Measurements from ENCODE around the gene RANBP10.
A peak's percentile ranks its signal among the peaks of the same experiment; 100 is the strongest.

RANBP10 gene

GRCh38 chr16:67733734-67734470 is 72.5 kb downstream of the RANBP10 start:
- Mint-ChIP-seq H3K9me3 (no peaks in the 10 kb centered on the region), H3K27ac (no peak overlapping the region), H3K4me1 (peaks cover 2% of the 10 kb centered on the region), H3K36me3 (peaks cover 24% of the 10 kb centered on the region), H3K4me3 (no peak overlapping the region), H3K27me3 (no peaks in the 10 kb centered on the region)
- CTCF ChIA-PET, result no interaction called here
- no peak for DNase-seq

- Mint-ChIP-seq H3K27ac (no peak overlapping the region), H3K4me1 (peaks cover under 1% of the 10 kb centered on the region), H3K9me3 (no peaks in the 10 kb centered on the region), H3K4me3 (no peak overlapping the region), H3K27me3 (no peaks in the 10 kb centered on the region), H3K36me3 (peaks cover 29% of the 10 kb centered on the region)
- CTCF ChIA-PET, result no interaction called here
- DNase-seq, result no peak
Measured at GRCh38 chr16:67731753-67732095, 74.6 kb downstream of the RANBP10 start.

GRCh38 chr16:67731071-67731752 is 75.1 kb downstream of the RANBP10 start:
- Mint-ChIP-seq H3K27me3 (no peaks in the 10 kb centered on the region), H3K4me3 (no peak overlapping the region), H3K27ac (peak overlapping the region; percentile 62), H3K4me1 (no peaks in the 10 kb centered on the region), H3K9me3 (no peaks in the 10 kb centered on the region), H3K36me3 (peaks cover 27% of the 10 kb centered on the region)
- CTCF ChIA-PET, result no interaction called here
- DNase-seq, result no peak

- no peak overlapping the region for H3K4me3 Mint-ChIP-seq
- H3K4me1 Mint-ChIP-seq, result no peaks in the 10 kb centered on the region
- no peak for DNase-seq
- H3K27me3 Mint-ChIP-seq, result no peaks in the 10 kb centered on the region
- H3K36me3 Mint-ChIP-seq, result peaks cover 28% of the 10 kb centered on the region
- no peaks in the 10 kb centered on the region for H3K9me3 Mint-ChIP-seq
- CTCF ChIA-PET, result no interaction called here
- H3K27ac Mint-ChIP-seq, result no peak overlapping the region
Measured at GRCh38 chr16:67730326-67730725, 76.0 kb downstream of the RANBP10 start.

GRCh38 chr16:67729636-67730248 is 76.6 kb downstream of the RANBP10 start:
- Mint-ChIP-seq H3K27ac (no peak overlapping the region), H3K4me3 (no peak overlapping the region), H3K4me1 (no peaks in the 10 kb centered on the region), H3K9me3 (no peaks in the 10 kb centered on the region), H3K36me3 (peaks cover 31% of the 10 kb centered on the region), H3K27me3 (no peaks in the 10 kb centered on the region)
- CTCF ChIA-PET, result interaction anchor here (1.4 kb wide), 1 partner anchor 11 kb away, joined by 4 read pairs; no protein-coding TSS in a partner anchor
- no peak for DNase-seq

GRCh38 chr16:67727521-67728485 is 78.6 kb downstream of the RANBP10 start:
- CTCF ChIA-PET, result interaction anchor here (1.2 kb wide), 1 partner anchor 89 kb away, joined by 4 read pairs; no protein-coding TSS in a partner anchor
- no peak overlapping the region for H3K4me3 Mint-ChIP-seq
- peaks cover 37% of the 10 kb centered on the region for H3K36me3 Mint-ChIP-seq
- DNase-seq, result no peak
- no peak overlapping the region for H3K27ac Mint-ChIP-seq
- H3K27me3 Mint-ChIP-seq, result no peaks in the 10 kb centered on the region
- H3K9me3 Mint-ChIP-seq, result no peaks in the 10 kb centered on the region
- no peaks in the 10 kb centered on the region for H3K4me1 Mint-ChIP-seq

GRCh38 chr16:67726106-67727034 is 80.0 kb downstream of the RANBP10 start:
- no peak overlapping the region for H3K27ac Mint-ChIP-seq
- peaks cover 37% of the 10 kb centered on the region for H3K36me3 Mint-ChIP-seq
- no peak overlapping the region for H3K4me3 Mint-ChIP-seq
- no peaks in the 10 kb centered on the region for H3K4me1 Mint-ChIP-seq
- CTCF ChIA-PET, result interaction anchor here (0.6 to 1.1 kb wide), 3 partner anchors 54 to 180 kb away, joined by 3 read pairs; no protein-coding TSS in a partner anchor
- no peak for DNase-seq
- no peaks in the 10 kb centered on the region for H3K27me3 Mint-ChIP-seq
- H3K9me3 Mint-ChIP-seq, result no peaks in the 10 kb centered on the region

GRCh38 chr16:67723911-67724305 is 82.5 kb downstream of the RANBP10 start:
- DNase-seq, result no peak
- Mint-ChIP-seq H3K4me3 (no peak overlapping the region), H3K27me3 (peaks cover 4% of the 10 kb centered on the region), H3K27ac (no peak overlapping the region), H3K9me3 (no peaks in the 10 kb centered on the region), H3K36me3 (peaks cover 19% of the 10 kb centered on the region), H3K4me1 (peaks cover 14% of the 10 kb centered on the region)
- CTCF ChIA-PET, result interaction anchor here (1.2 kb wide), 1 partner anchor 93 kb away, joined by 4 read pairs; no protein-coding TSS in a partner anchor

GRCh38 chr16:67723151-67723910 is 83.0 kb downstream of the RANBP10 start:
- CTCF ChIA-PET, result interaction anchor here (1.2 kb wide), 1 partner anchor 93 kb away, joined by 4 read pairs; no protein-coding TSS in a partner anchor

GRCh38 chr16:67720236-67720635 is 86.1 kb downstream of the RANBP10 start:
- CTCF ChIA-PET, result interaction anchor here (1.6 to 1.9 kb wide), 2 partner anchors 53 to 96 kb away, joined by 4 to 6 read pairs; partner anchors contain the start of gene C16orf86

More at GRCh38 chr16:67723151-67723910, 83.0 kb downstream of the RANBP10 start:
- Mint-ChIP-seq H3K4me3 (no peak overlapping the region), H3K27ac (no peak overlapping the region), H3K4me1 (peaks cover 18% of the 10 kb centered on the region), H3K27me3 (peaks cover 4% of the 10 kb centered on the region), H3K36me3 (peaks cover 17% of the 10 kb centered on the region), H3K9me3 (no peaks in the 10 kb centered on the region)
- no peak for DNase-seq

GRCh38 chr16:67719778-67720144 is 86.6 kb downstream of the RANBP10 start:
- H3K27me3 Mint-ChIP-seq, result peaks cover 4% of the 10 kb centered on the region
- no peaks in the 10 kb centered on the region for H3K9me3 Mint-ChIP-seq
- CTCF ChIA-PET, result interaction anchor here (0.7 to 1.9 kb wide), 3 partner anchors 47 to 97 kb away, joined by 3 to 6 read pairs (median 4); partner anchors contain the start of gene C16orf86
- H3K36me3 Mint-ChIP-seq, result peaks cover 9% of the 10 kb centered on the region
- H3K4me3 Mint-ChIP-seq, result peak overlapping the region; percentile 94
- H3K4me1 Mint-ChIP-seq, result peaks cover 33% of the 10 kb centered on the region
- H3K27ac Mint-ChIP-seq, result peak overlapping the region; percentile 96
- peak; percentile 38 for DNase-seq

More at GRCh38 chr16:67720236-67720635, 86.1 kb downstream of the RANBP10 start:
- DNase-seq, result no peak
- H3K27me3 Mint-ChIP-seq, result peaks cover 4% of the 10 kb centered on the region
- peak overlapping the region; percentile 94 for H3K4me3 Mint-ChIP-seq
- H3K4me1 Mint-ChIP-seq, result peaks cover 33% of the 10 kb centered on the region
- H3K36me3 Mint-ChIP-seq, result peaks cover 14% of the 10 kb centered on the region
- no peaks in the 10 kb centered on the region for H3K9me3 Mint-ChIP-seq
- peak overlapping the region; percentile 96 for H3K27ac Mint-ChIP-seq

Measured in activated naive CD4-positive, alpha-beta T cell treated with anti-CD3 and anti-CD28 coated beads, Interleukin-2, amount 10 ng/mL, durations not matched to agents 7 days and 5 days (primary cell).